ENCODE results near the gene BRINP3. TPM values are rescaled to one million over a fixed set of nuclear protein-coding genes. Genes with fewer than 3 reads are reported as not detected.

The BRINP3 gene
- total and polyA plus RNA-seq, 2 experiments from 2014 or later = not detected

- no peak for TF ChIP-seq REST (IDR thresholded peaks at IDR 0.05; ENCODE audit: unreplicated experiment)
- TF ChIP-seq STAT1 (IDR thresholded peaks at IDR 0.05; ENCODE audit: unreplicated experiment) = no peak
- no peak for TF ChIP-seq JUNB (IDR thresholded peaks at IDR 0.05; ENCODE audit: unreplicated experiment)
- no peak for TF ChIP-seq EZH2 (IDR thresholded peaks at IDR 0.05; ENCODE audit: low read depth, unreplicated experiment)
Measured at GRCh38 chr1:190429932-190430331, 47.7 kb downstream of the BRINP3 start (continued).

GRCh38 chr1:190429141-190429540 is 48.5 kb downstream of the BRINP3 start:
- Histone ChIP-seq H3K4me3 (no peak overlapping the region), H2AFZ (no peak overlapping the region), H3K4me2 (no peak overlapping the region), H3K79me2 (replicated peaks; ENCODE audit: insufficient read depth) (no peaks in the 10 kb centered on the region), H3K36me3 (ENCODE audit: insufficient read depth) (no peaks in the 10 kb centered on the region), H3K9me2 (ENCODE audit: insufficient read depth) (no peaks in the 10 kb centered on the region), H3K4me1 (ENCODE audit: insufficient read depth) (no peaks in the 10 kb centered on the region), H3K27me3 (ENCODE audit: insufficient read depth) (no peaks in the 10 kb centered on the region), H4K20me1 (replicated peaks; ENCODE audit: insufficient read depth) (no peaks in the 10 kb centered on the region), H3K27ac (ENCODE audit: low read depth) (no peak overlapping the region), H3F3A (replicated peaks; ENCODE audit: low read depth) (no peaks in the 10 kb centered on the region)
- no peak overlapping the region for H3K27ac Mint-ChIP-seq
- no peak for DNase-seq (ENCODE audit: low spot score)
- H3K4me1 Mint-ChIP-seq = peaks cover 2% of the 10 kb centered on the region; the same call in 2 of the 3 replicates
- no peak for ATAC-seq
- H3K4me3 Mint-ChIP-seq = no peak overlapping the region
- no peaks in the 10 kb centered on the region for H3K36me3 Mint-ChIP-seq (ENCODE audit: low read depth)
- H3K27me3 Mint-ChIP-seq (ENCODE audit: insufficient read depth, low read depth, poor library complexity) = no peaks in the 10 kb centered on the region
- H3K9me3 Mint-ChIP-seq = no peaks in the 10 kb centered on the region
- TF ChIP-seq CTCF (conservative IDR thresholded peaks at IDR 0.05; ENCODE audit: low read depth in 2 of 2) (no peak), EZH2phosphoT487 (IDR thresholded peaks at IDR 0.05; ENCODE audit: unreplicated experiment) (no peak), EZH2 (IDR thresholded peaks at IDR 0.05; ENCODE audit: low read depth, unreplicated experiment) (no peak), ZNF114 (CRISPR knock-in tag; IDR thresholded peaks at IDR 0.05) (no peak), NANOG (IDR thresholded peaks at IDR 0.05; ENCODE audit: borderline replicate concordance) (no peak), ZNF462 (CRISPR knock-in tag; IDR thresholded peaks at IDR 0.05) (no peak), POLR2AphosphoS5 (IDR thresholded peaks at IDR 0.05; ENCODE audit: low read depth) (no peak), JUNB (IDR thresholded peaks at IDR 0.05; ENCODE audit: unreplicated experiment) (no peak), STAT1 (IDR thresholded peaks at IDR 0.05; ENCODE audit: unreplicated experiment) (no peak), CREB1 (CRISPR knock-in tag; IDR thresholded peaks at IDR 0.05; ENCODE audit: low read depth) (no peak), ETS1 (IDR thresholded peaks at IDR 0.05) (no peak), ZNF331 (CRISPR knock-in tag; IDR thresholded peaks at IDR 0.05; ENCODE audit: low read depth) (no peak)
